CD14-positive monocyte (primary cell): ENCODE data around the gene USP3. TPM values are rescaled to one million over a fixed set of nuclear protein-coding genes. Genes with fewer than 3 reads are reported as not detected.

ENCODE experiments used
- DNase-seq, 3 donors: peaks; one replicate each; pipeline ENCODE4 v3.0.0-alpha.2; 2011 to 2022
- H2AFZ ChIP-seq: 2 replicates; pipeline ENCODE4 v1.6.0; 2012; ENCODE audit warnings: mild to moderate bottlenecking, low read depth, low read length, inconsistent platforms; ENCODE audit not compliant: insufficient read depth, poor library complexity, severe bottlenecking
- H3K27ac ChIP-seq, 2 donors: 1 replicate in 1 of 2; 2 replicates in 1 of 2; pipeline ENCODE4 v1.5.1; 2012 to 2013; ENCODE audit warnings: low read length in 2 of 2, control low read depth in 1 of 2, inconsistent platforms in 1 of 2, low read depth in 1 of 2, mild to moderate bottlenecking in 1 of 2
- H3K27me3 ChIP-seq, 2 donors: one replicate each; pipeline versions ENCODE4 v1.6.0 to v1.6.1; 2011 to 2013; ENCODE audit warnings: low read length in 2 of 2; ENCODE audit not compliant: control insufficient read depth in 2 of 2, insufficient read depth in 2 of 2
- H3K36me3 ChIP-seq, 2 donors: replicated peaks in 1 of 2; 1 replicate in 1 of 2; 2 replicates in 1 of 2; pipeline versions ENCODE4 v1.5.1 to v1.6.1; 2012 to 2013; ENCODE audit warnings: low read length in 2 of 2, control low read depth in 1 of 2, inconsistent platforms in 1 of 2, mild to moderate bottlenecking in 1 of 2; ENCODE audit not compliant: insufficient read depth in 2 of 2, control insufficient read depth in 1 of 2
- H3K4me1 ChIP-seq, 2 donors: 1 replicate in 1 of 2; 2 replicates in 1 of 2; pipeline versions ENCODE4 v1.5.1 to v1.6.1; 2012 to 2013; ENCODE audit warnings: low read length in 2 of 2, control low read depth in 1 of 2, inconsistent platforms in 1 of 2, mild to moderate bottlenecking in 1 of 2, moderate library complexity in 1 of 2; ENCODE audit not compliant: insufficient read depth in 2 of 2, control insufficient read depth in 1 of 2
- H3K4me2 ChIP-seq: replicated peaks from 2 replicates; pipeline ENCODE3; 2012; ENCODE audit warnings: low read length, moderate library complexity, mild to moderate bottlenecking; ENCODE audit not compliant: poor library complexity, severe bottlenecking; ENCODE audit errors: extremely low read depth
- H3K4me3 ChIP-seq, 3 experiments: fragments of 200-600 bp in 1 of 3; sonication (generic) in 1 of 3; replicated peaks in 1 of 3; 1 replicate in 2 of 3; 2 replicates in 1 of 3; pipeline ENCODE4 v1.5.1; 2011 to 2013; ENCODE audit warnings: low read length in 3 of 3, mild to moderate bottlenecking in 3 of 3, control low read depth in 2 of 3, low read depth in 2 of 3, inconsistent platforms in 1 of 3, moderate library complexity in 1 of 3
- H3K79me2 ChIP-seq: 2 replicates; pipeline ENCODE4 v1.6.0; 2012; ENCODE audit warnings: mild to moderate bottlenecking, control low read depth, inconsistent platforms, low read length, moderate library complexity; ENCODE audit not compliant: insufficient read depth
- H3K9ac ChIP-seq: 2 replicates; pipeline ENCODE4 v1.6.0; 2017; ENCODE audit warnings: low read length, mild to moderate bottlenecking; ENCODE audit not compliant: insufficient read depth, poor library complexity, severe bottlenecking
- H3K9me3 ChIP-seq, 2 donors: replicated peaks in 1 of 2; 1 replicate in 1 of 2; 2 replicates in 1 of 2; pipeline versions ENCODE4 v1.5.1 to v1.6.1; 2012 to 2013; ENCODE audit warnings: low read length in 2 of 2, control low read depth in 1 of 2; ENCODE audit not compliant: control insufficient read depth in 1 of 2, insufficient read depth in 1 of 2
- H4K20me1 ChIP-seq: 2 replicates; pipeline ENCODE4 v1.6.0; 2012; ENCODE audit warnings: mild to moderate bottlenecking, low read length, control low read depth, moderate library complexity; ENCODE audit not compliant: insufficient read depth
- H3K27ac Mint-ChIP-seq, 7 donors: one replicate each; pipeline ENCODE4 v1.8.0; 2020; ENCODE audit warnings: mild to moderate bottlenecking in 7 of 7, mixed read lengths in 7 of 7, moderate library complexity in 6 of 7, inconsistent platforms in 2 of 7
- H3K27me3 Mint-ChIP-seq, 3 donors: one replicate each; pipeline ENCODE4 v1.8.0; 2021 to 2022; ENCODE audit warnings: low read depth in 3 of 3, mild to moderate bottlenecking in 3 of 3, mixed read lengths in 3 of 3, moderate library complexity in 3 of 3, inconsistent platforms in 1 of 3
- H3K36me3 Mint-ChIP-seq, 2 donors: one replicate each; pipeline ENCODE4 v1.8.0; 2020; ENCODE audit warnings: mixed read lengths in 2 of 2, inconsistent platforms in 1 of 2, mild to moderate bottlenecking in 1 of 2
- H3K4me1 Mint-ChIP-seq: one replicate; pipeline ENCODE4 v1.8.0; 2020; ENCODE audit warnings: mild to moderate bottlenecking, mixed read lengths
- H3K4me3 Mint-ChIP-seq, 2 donors: one replicate each; pipeline ENCODE4 v1.8.0; 2020; ENCODE audit warnings: mild to moderate bottlenecking in 2 of 2, mixed read lengths in 2 of 2, moderate library complexity in 1 of 2
- H3K9me3 Mint-ChIP-seq, 7 donors: one replicate each; pipeline ENCODE4 v1.8.0; 2020 to 2022; ENCODE audit warnings: mixed read lengths in 7 of 7, mild to moderate bottlenecking in 6 of 7, moderate library complexity in 6 of 7, inconsistent platforms in 2 of 7
- CTCF ChIP-seq: fragments of 200-600 bp; IDR thresholded peaks from one replicate; pipeline ENCODE4 v1.8.0; 2022; ENCODE audit warnings: antibody characterized with exemption, mild to moderate bottlenecking
- WGBS: methylation state at CpG from one replicate; pipeline ENCODE4 v1.1.5; 2013; ENCODE audit warnings: missing lambda C conversion rate; ENCODE audit not compliant: insufficient coverage; 5-methylcytosine and 5-hydroxymethylcytosine counted together
- intact Hi-C, 2 donors: fragments of 100-400 bp; cut with micrococcal nuclease; formaldehyde crosslinking; loops; one replicate each; pipeline versions ENCODE4 v1.15.0 to v1.15.1; 2023
- polyA plus RNA-seq, 3 donors: library from polyadenylated mRNA; depleted of rRNA in 1 of 3; unstranded in 2 of 3; stranded (reverse) in 1 of 3; fragments of 300-500 nt in 2 of 3; fragments of >200 nt in 1 of 3; fragmentation: Illumina TruSeq in 2 of 3; gene quantifications; 1 replicate in 2 of 3; 2 replicates in 1 of 3; pipeline ENCODE4 v1.2.3, GENCODE V29; 2012 to 2021

The USP3 gene
- polyA plus RNA-seq, 3 donors, result 91.4 to 167 (median 122) TPM

- H3K36me3 ChIP-seq, result no peaks in the 10 kb centered on the region
- no peaks in the 10 kb centered on the region for H3K27me3 ChIP-seq
- H3K9ac ChIP-seq, result no peak overlapping the region
- DNase-seq, result peak; percentile 86 to 94 (median 94)
- intact Hi-C loops, result loop anchor here in 1 of 2 donors (5.0 kb wide), 1 partner anchor 36 kb away; no protein-coding TSS in a partner anchor
- no peaks in the 10 kb centered on the region for H3K9me3 ChIP-seq
- TF ChIP-seq CTCF, result no peak
- no peaks in the 10 kb centered on the region for H3K9me3 Mint-ChIP-seq
- H3K4me3 ChIP-seq, result peak overlapping the region in 1 of 3 experiments; percentile 38
- H3K27ac ChIP-seq, result peak overlapping the region; percentile 83 to 89
- peak overlapping the region; percentile 60 for H3K4me2 ChIP-seq
- H3K27ac Mint-ChIP-seq, result peak overlapping the region; percentile 92 to 99 (median 97)
- H3K4me1 Mint-ChIP-seq, result peaks cover 69% of the 10 kb centered on the region
- peaks cover 40% of the 10 kb centered on the region for H3K79me2 ChIP-seq
- H4K20me1 ChIP-seq, result no peaks in the 10 kb centered on the region
- peaks cover 3% of the 10 kb centered on the region in 2 donors for H3K36me3 Mint-ChIP-seq
- no peaks in the 10 kb centered on the region for H3K27me3 Mint-ChIP-seq
- H3K4me1 ChIP-seq, result peaks cover 70 to 76% of the 10 kb centered on the region in 2 donors
- no peak overlapping the region for H2AFZ ChIP-seq
- WGBS, result no CpG with 5 or more reads among the region's 3 CpGs
- H3K4me3 Mint-ChIP-seq, result no peak overlapping the region
Observed at GRCh38 chr15:63481105-63481810, 23.1 kb upstream of the USP3 start.

DNA sequence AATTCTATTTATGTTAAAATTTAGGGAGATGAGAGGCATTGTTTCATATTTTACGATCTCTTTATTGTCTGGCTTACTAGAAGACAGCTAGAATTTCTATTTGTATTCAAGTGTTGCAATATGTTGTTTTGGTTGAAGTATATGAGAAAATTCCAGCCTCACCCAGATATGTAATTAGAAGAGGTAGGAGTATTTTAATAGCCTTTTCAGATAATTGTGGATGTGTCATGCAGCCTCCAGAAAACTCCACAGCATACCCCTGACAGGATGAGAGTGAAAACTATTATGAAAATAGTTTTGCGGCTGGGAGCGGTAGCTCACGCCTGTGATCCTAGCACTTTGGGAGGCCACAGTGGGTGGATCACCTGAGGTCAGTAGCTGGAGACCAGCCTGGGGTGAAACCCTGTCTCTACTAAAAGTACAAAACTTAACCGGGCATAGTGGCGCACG, 21.5 kb upstream of the USP3 start:
- H3K36me3 Mint-ChIP-seq, result peaks cover 3% of the 10 kb centered on the region in 2 donors
- H3K9ac ChIP-seq, result peak overlapping the region; percentile 17
- H3K27me3 ChIP-seq, result no peaks in the 10 kb centered on the region
- H3K9me3 Mint-ChIP-seq, result no peaks in the 10 kb centered on the region
- H3K4me1 ChIP-seq, result peaks cover 87 to 92% of the 10 kb centered on the region in 2 donors
- intact Hi-C loops, result loop anchor here in 1 of 2 donors (5.0 kb wide), 1 partner anchor 34 kb away; no protein-coding TSS in a partner anchor
- H4K20me1 ChIP-seq, result no peaks in the 10 kb centered on the region
- no peaks in the 10 kb centered on the region for H3K9me3 ChIP-seq
- no peak overlapping the region for H2AFZ ChIP-seq
- peaks cover 49% of the 10 kb centered on the region for H3K79me2 ChIP-seq
- H3K4me3 ChIP-seq, result peak overlapping the region in 1 of 3 experiments; percentile 29
- no peak overlapping the region for H3K4me3 Mint-ChIP-seq
- H3K4me1 Mint-ChIP-seq, result peaks cover 83% of the 10 kb centered on the region
- H3K27me3 Mint-ChIP-seq, result peaks cover 0 to 2% (median 0%) of the 10 kb centered on the region in 3 donors
- H3K36me3 ChIP-seq, result no peaks in the 10 kb centered on the region
- no peak for TF ChIP-seq CTCF
- H3K27ac ChIP-seq, result peak overlapping the region; percentile 52 to 92
- WGBS, result 78% methylated on average over 3 of the region's 7 CpGs
- no peak for DNase-seq
- peak overlapping the region; percentile 55 for H3K4me2 ChIP-seq
- peak overlapping the region; percentile 82 to 97 (median 93) for H3K27ac Mint-ChIP-seq
